ENCODE measurements around the gene HACE1.

Gene HACE1

DNA sequence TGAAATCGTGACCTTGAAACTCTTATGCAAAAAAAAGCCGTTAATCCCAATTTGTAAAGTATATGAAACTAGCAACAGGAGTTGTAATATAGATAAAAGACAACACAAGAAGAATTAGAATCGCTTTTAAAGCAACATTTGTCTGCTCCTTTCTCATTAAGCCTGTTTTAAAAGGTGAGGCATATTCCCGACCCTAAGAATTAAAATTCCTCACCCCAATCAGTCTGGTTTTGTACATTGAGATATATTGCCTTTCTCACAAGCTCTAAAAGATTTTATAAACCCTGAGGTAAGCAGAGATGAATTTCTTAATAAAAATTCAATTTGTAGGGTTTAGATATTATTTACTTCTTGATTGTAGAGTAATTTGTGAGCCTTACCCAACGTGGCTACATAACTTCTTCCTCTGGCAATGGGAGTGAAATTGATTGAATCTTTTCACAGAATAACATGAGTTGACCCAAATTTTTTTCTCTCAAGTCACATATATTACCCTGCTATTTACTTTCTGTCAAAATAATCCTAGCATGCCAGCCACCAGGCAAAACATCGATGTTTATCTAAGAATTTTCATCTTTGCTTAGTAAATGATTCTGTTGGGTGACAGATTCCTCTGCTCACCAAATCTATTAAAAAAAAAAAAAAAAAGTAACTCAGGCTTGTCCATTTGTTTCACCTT is 173.7 kb downstream of the HACE1 start:
- DNase-seq (ENCODE audit: low spot score) = no peak

DNA sequence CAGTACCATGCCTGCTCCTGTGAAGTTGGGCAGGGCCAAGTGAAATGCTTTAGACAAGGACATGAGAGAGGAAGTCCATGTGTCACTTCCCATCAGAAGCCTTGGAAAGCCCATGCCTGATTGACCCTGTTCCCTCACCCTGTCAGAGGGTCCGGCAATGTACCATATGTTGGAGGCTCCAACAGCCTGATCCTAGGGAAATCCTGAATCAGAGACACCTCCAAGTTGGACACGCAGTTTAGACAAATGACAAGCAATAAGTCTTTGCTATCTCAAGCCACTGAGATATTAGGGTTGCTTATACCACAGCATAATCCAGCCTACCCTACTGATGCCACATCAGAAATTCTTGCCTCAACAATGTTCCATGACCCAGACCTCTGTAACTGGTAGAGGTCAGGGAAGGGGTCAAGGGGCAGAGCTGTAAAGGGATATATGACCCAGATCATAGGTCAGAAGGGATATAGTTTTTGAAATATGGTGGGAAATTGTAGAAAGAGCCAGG is 174.8 kb downstream of the HACE1 start:
- no peak for DNase-seq (ENCODE audit: low spot score)

DNA sequence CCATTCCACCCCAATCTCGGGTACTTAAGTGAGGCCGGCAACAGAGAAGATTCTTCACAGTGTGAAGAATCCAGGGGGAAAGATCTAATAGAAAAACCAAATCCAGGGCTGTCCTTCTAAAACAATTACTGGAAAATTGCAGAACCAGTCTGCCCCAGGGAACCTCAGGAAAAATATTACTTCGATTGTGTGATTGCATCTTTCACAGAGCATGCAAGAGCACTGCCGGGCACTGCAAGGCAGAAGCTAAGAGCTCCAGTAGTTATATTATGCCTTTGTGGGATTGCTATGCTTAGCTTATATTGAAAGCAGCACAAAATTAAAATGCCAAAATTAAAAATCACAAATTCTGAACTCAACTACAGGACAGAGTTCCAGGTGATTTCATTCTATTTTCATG is 175.9 kb downstream of the HACE1 start:
- DNase-seq (ENCODE audit: low spot score) = no peak

DNA sequence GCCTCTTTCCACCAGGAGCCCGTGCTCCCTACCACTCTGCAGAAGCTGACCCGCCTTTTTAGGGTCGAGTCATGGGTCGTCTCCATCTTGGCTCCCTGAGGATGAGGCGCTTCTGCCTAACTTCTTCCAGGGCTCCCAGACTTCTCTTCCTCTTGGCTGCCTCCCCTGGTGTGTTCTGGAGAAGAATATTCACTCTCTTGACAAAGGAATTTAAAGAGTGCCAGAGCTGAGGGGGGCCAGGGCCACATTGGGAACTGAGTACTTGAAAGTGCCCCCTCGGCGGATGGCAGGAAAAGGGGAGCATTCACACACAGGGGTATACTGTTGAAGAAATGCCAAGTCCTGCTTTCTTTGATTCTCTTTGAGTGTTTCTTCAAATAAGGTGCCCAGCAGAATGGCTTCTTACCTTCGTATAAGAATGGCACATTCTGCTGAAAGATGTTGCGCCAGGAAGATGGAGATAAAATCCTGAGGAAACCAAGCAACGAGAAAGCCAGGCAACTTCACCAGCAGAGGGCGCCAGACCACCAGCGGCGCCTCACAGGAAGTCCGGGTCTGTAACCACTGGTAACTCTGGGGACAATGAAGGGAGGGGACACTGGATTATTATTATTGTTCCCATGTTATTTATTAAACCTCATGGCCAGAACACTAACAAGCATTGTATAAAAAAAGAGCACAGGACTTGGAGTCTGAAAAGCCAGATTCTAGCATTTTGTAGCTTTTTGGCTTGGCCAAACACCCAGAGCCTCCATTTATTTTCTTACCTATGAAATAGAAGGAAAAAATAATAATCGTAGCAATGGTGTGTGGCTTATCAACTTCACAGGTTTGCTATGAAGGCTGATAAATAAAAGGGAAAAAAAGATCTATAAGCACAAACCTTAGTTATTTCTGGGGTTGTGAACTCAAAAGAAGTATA is 176.7 kb downstream of the HACE1 start:
- DNase-seq (ENCODE audit: low spot score) = peak; percentile 65

DNA sequence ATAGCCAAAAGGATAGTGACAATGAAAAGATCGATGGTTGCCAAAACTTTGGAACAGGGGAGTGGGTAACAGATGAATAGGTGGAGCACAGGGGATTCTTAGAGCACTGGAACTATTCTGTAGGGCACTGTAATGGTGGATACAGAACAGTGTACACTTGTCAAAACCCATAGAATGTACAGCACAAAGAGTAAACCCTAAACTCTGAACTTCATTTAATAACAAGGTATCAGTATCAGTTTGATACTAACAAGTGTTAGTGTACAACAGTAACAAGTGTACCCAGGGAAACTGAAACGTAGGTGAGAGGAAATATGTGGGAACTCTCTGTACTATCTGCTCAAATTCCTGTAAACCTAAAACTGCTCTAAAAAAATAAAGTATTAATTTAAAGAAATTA is 179.2 kb downstream of the HACE1 start:
- no peak for DNase-seq (ENCODE audit: low spot score)

DNA sequence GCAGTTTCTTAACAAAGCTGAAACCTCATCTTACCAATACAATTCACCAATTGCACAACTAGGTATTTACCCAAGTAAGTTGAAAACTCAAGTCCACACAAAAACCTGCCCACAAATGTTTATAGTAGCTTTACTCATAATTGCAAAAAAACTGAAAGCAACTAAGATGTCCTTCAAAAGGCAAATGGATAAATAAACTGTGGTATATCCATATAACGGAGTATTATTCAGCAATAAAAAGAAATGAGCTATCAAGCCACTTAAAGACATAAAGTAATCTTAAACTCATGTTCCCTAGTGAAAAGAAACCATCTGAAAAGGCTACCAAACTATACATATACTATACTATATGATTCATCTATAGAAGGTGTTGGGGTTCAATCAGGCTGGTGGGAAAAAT is 179.7 kb downstream of the HACE1 start:
- DNase-seq (ENCODE audit: low spot score) = no peak

All from COLO829 (cell line).